Epidermal melanocyte (primary cell): ENCODE data around the gene SDE2.
"Not testable (repeated sequence)": the region's sequence is repeated elsewhere in the genome, so short reads cannot be mapped to it uniquely, and the experiment has no call there.

ENCODE experiments used
- DNase-seq: peaks from one replicate; pipeline ENCODE4 v3.0.0; 2011; ENCODE audit warnings: low spot score; ENCODE audit not compliant: insufficient read length

SDE2 gene

GRCh38 chr1:225979421-225979820 lies 19.7 kb downstream of the SDE2 start:
- no peak for DNase-seq

- no peak for DNase-seq
Observed at GRCh38 chr1:225977937-225978748, 21.0 kb downstream of the SDE2 start.

GRCh38 chr1:225975146-225975545 lies 24.0 kb downstream of the SDE2 start:
- not testable (repeated sequence) for DNase-seq

DNA sequence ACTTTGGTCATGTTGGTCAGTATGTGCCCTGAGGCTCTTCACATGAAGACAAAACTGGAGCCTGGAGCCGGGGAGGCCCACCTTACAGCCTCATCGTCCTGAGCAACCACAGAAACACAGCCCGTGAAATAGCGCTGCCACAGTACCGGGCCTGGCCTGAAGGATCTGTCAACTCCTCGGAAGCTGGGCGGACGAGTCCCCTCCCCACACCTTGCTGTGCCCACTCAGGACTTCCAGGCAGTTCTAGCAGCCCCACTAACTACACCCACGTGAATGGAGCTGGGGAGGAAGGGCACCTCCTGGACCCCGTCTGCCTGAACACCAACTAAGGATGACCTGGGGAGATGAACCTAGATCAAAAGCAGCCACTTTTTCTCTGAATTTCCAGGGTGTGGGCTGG lies 24.7 kb downstream of the SDE2 start:
- no peak for DNase-seq

GRCh38 chr1:225973158-225973557 lies 26.0 kb downstream of the SDE2 start:
- DNase-seq, result no peak

DNA sequence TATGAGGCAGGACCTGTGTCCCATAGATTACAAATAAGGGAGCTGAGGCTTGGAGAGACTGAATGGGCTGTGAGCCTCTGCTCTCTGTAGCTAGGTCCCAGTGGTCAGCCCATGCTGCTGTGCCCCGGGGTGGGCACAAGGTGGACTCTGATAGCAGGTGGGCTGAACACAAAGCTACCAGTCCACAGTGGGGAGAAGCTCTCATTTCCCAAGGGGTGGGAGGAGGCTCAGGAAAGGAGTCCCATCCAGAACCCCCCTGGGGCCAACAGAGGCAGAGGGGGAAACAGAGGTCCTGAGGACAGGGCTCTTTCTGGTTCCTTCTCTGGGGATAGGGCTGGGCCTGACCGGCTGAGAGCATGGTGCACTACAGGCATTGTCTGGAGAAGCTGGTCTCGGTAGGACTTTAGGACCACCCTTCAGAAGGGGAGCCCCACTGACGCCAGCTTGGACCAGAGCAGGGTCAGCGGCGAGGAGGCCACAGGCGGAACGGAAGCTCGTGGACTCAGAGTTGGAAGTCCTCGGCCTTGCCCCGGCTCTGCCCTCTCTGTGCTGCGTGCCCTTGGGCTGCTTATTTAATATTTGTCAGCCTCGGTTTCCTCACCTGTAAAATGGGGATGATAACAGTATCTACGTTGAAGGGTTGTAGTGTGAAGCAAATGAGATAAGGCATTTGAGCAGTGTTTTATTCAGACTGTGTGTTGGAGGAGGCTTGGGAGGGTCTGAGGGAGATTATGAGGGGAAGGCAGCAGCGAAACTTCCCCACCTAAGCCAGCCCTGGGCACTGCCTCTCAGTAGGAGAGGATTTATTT lies 26.6 kb downstream of the SDE2 start:
- DNase-seq, result no peak

DNA sequence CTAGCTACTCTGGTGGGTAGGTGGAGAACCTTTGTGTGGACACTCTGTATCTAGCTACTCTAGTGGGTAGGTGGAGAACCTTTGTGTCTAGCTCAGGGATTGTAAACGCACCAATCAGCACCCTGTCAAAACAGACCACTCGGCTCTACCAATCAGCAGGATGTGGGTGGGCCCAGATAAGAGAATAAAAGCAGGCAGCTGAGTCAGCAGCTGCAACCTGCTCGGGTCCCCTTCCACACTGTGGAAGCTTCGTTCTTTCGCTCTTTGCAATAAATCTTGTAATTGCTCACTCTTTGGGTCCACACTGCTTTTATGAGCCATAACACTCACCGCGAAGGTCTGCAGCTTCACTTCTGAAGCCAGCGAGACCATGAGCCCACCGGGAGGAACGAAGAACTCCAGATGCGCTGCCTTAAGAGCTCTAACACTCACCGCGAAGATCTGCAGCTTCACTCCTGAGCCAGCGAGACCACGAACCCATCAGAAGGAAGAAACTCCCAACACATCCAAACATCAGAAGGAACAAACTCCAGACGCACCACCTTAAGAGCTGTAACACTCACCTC lies 28.5 kb downstream of the SDE2 start:
- DNase-seq, result not testable (repeated sequence)

- not testable (repeated sequence) for DNase-seq
Observed at GRCh38 chr1:225969751-225970150, 29.4 kb downstream of the SDE2 start.

DNA sequence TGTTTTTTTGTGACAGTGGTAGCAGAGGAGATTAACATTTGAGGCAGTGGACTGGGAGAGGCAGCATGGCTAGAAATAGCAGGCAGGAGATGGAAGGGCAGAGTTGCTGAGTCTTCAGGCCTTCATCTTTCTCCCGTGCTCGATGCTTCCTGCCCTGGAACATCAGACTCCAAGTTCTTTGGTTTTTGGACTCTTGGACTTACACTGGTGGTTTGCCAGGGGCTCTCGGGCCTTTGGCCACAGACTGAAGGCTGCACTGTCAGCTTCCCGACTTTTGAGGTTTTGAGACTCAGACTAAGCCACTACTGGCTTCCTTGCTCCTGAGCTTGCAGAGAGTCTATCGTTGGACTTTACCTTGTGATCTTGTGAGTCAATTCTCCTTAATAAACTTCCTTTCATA lies 33.9 kb downstream of the SDE2 start:
- no peak for DNase-seq

DNA sequence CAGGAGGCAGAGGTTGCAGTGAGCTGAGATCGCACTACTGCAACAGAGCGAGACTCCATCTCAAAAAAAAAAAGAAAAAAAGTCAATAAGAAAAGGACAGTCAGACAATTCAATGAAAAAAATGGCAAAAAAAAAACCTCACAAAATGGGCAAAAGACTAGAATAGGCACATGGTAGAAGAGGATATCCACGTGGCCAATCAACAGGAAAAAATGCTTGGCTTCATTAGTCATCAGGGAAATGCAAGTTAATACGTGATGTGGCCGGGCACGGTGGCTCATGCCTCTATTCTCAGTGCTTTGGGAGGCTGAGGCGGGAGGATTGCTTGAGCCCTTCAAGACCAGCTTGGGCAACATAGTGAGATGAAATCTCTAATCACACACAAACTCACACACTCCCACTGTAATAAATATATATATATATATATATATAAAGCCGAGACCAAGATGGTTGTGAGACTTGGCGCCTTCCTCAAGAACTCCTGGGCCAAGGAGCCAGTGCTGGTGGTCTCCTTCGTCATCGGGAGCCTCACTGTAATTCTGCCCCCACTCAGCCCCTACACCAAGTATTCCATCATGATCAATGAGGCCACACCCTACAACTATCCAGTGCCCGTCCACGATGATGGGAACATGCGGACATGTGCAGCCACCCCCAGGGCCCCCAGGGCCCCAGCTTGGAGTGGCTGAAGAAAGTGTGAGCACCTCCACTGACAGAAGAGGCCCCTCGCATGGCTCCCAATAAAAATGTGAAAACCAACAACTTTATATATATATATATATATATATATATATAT lies 35.2 kb downstream of the SDE2 start:
- no peak for DNase-seq

- DNase-seq, result no peak
Observed at GRCh38 chr1:225962440-225962975, 36.6 kb downstream of the SDE2 start.

GRCh38 chr1:225961659-225962439 lies 37.3 kb downstream of the SDE2 start:
- no peak for DNase-seq

DNA sequence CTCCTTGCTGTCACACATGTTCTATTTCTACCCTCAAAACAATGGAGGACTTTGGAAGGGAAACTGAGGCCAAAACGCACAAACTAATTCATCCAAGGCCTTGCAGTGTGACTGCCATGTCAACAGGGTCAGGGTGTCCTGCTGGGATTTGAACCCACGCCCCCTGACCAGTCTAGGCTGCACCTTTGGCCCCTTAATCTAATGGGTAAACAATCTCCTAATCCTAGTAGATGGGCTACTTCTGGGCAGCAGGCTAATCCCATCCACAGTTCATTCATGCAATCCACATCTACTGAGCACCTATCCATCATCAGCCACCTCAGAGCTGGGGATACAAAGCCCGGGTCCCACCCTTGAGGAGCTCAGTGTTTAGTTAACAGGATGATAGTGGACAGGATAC lies 41.1 kb downstream of the SDE2 start:
- no peak for DNase-seq

GRCh38 chr1:225954753-225955152 lies 44.4 kb downstream of the SDE2 start:
- DNase-seq, result no peak

DNA sequence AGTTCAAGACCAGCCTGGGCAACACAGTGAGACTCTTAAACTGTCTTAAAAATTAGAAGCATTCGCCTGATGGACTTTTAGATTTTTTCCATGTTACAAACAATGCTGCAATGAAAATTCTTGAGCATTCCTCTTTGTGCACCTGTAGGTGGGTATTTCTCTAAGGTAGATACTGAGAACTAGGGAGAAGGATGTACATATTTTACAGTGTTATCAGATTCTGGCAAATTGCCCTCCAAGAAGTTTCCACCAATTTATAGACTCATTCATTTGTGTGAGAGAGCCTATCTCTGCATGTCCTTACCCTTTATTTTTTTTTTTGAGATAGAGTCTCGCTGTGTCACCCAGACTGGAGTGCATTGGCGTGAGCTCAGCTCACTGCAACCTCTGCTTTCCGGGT lies 45.8 kb downstream of the SDE2 start:
- no peak for DNase-seq

DNA sequence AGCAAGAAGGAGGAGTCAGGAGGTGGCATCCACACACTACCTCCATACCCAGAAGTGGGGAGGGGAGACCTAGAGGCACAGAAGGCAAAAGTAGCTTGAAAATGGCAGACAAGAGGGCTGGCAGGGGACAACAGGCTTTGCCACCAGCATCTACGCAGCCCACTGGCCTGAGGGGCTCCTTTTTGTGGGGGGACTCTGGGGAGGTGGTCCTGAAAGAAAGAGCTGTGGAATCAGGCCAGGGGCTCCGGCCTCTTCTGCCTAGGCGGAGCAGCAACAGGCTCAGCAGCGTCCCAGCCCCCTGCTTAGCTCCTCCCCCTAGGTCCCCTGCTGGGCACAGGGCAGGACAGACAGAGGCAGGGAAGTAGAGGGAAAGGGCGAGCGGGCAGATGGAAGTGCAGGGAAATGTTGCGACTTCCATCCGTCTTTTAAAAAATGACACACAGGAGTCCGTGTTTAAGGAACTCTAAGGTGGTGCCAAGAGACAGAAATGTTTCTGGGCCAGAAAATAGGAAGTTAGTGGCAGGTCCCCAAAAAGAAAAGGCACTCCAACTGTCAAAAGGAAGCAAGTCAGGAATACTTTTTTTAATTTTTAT lies 48.1 kb downstream of the SDE2 start:
- DNase-seq, result no peak

DNA sequence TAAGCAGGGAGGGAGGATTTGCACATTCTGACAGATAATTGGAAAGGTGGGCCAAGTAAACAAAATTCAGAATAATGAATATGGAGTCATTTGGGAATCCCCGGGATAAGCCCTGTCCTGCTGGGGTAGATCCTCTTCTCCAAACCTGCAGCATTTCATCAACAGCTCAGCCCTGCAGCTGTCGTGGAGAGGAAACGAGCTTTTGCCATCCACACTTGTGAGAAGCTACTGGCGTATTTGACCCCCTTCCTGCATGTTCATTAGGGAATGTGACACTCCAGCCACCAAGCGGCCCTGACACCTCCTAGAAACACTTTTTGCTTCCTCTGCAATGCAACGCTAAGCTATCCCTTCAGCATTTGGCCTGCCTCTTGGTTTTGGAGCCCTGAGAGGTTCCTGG lies 50.1 kb downstream of the SDE2 start:
- no peak for DNase-seq

GRCh38 chr1:225946803-225947202 lies 52.3 kb downstream of the SDE2 start:
- no peak for DNase-seq

DNA sequence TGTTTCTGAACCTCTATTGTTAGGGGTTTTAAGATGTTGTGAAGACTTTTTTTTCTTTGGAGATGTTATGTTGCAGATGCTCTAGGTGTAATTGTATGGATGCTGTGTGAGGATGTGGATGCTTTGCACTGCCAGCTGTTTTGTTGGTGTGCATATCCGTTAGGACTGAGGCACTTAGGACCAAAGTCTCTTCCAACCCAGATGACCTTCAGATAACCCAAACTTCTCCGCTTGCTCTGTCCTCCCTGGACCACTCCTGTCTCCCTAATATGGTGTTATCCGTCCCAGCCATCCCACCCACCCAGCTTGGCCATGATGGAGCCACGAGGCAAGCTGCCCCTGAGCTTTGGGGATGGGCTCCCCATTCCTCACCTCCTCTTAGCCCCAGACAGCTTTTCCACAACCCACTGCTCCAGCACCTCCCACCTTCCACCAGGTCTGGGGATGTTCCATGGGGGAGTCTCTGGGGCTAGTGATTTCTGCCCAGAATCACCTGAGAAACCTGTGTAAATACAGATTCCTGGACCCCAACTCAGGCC lies 53.0 kb downstream of the SDE2 start:
- DNase-seq, result no peak

GRCh38 chr1:225945564-225945963 lies 53.6 kb downstream of the SDE2 start:
- no peak for DNase-seq
